AG04449 (cell line): ENCODE measurements around the gene RCCD1.

Source experiments
- CTCF ChIA-PET: fragments of 350-600 bp; formaldehyde crosslinking; extraction: SDS; loops from one replicate; lab custom pipeline; 2021; ENCODE audit warnings: antibody characterized with exemption; lab: Yijun Ruan, JAX
- POLR2A ChIA-PET: fragments of 400-600, 350-600 bp; formaldehyde crosslinking; extraction: SDS; loops from one replicate; lab custom pipeline; 2020; ENCODE audit warnings: antibody characterized with exemption, inconsistent platforms; lab: Yijun Ruan, JAX
- DNase-seq: peaks from one replicate; pipeline ENCODE4 v3.0.0-alpha.2; 2010; ENCODE audit warnings: low read depth, low spot score
- H3K4me3 ChIP-seq: 2 replicates; pipeline ENCODE4 v1.5.1; 2011; ENCODE audit warnings: low read depth, mild to moderate bottlenecking, control low read depth, low read length
- TF ChIP-seq, protein P1 (sequence below): IDR thresholded peaks from one replicate; pipeline ENCODE4 v1.5.1; 2011; ENCODE audit warnings: mild to moderate bottlenecking, moderate library complexity, low read length, control low read depth, inconsistent platforms; ENCODE audit not compliant: insufficient read depth; ENCODE audit errors: missing control alignments

The RCCD1 gene

DNA sequence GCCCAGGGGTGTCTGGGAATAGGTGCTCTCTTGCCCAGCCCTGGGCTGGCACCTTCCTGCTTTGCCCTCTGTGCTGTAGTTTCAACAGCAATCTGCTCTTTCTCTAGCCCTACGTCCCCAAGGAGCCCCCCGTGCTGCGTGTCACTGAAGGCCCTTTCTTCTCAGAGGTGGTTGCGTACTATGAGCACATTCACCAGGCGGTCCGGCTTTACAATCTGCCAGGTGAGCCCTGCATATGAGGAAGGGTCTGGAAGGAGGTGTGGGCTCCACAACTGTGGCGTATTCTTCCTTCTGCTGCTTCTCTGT, 42.0 kb upstream of the RCCD1 start:
- CTCF ChIA-PET: interaction anchor here (14.1 kb wide), 1 partner anchor 20 kb away, joined by 180 read pairs; the partner anchor contains the start of genes HDDC3 and UNC45A
- no peak overlapping the region for H3K4me3 ChIP-seq
- TF ChIP-seq, protein P1, sequence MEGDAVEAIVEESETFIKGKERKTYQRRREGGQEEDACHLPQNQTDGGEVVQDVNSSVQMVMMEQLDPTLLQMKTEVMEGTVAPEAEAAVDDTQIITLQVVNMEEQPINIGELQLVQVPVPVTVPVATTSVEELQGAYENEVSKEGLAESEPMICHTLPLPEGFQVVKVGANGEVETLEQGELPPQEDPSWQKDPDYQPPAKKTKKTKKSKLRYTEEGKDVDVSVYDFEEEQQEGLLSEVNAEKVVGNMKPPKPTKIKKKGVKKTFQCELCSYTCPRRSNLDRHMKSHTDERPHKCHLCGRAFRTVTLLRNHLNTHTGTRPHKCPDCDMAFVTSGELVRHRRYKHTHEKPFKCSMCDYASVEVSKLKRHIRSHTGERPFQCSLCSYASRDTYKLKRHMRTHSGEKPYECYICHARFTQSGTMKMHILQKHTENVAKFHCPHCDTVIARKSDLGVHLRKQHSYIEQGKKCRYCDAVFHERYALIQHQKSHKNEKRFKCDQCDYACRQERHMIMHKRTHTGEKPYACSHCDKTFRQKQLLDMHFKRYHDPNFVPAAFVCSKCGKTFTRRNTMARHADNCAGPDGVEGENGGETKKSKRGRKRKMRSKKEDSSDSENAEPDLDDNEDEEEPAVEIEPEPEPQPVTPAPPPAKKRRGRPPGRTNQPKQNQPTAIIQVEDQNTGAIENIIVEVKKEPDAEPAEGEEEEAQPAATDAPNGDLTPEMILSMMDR: no peak
- POLR2A ChIA-PET: no interaction called here
- no peak for DNase-seq

- POLR2A ChIA-PET: interaction anchor here (0.7 to 1.2 kb wide), 2 partner anchors 10 to 11 kb away, joined by 3 read pairs; no protein-coding TSS in a partner anchor
- DNase-seq: no peak
- TF ChIP-seq, protein P1: no peak
- H3K4me3 ChIP-seq: no peak overlapping the region
- CTCF ChIA-PET: interaction anchor here (1.0 to 14.1 kb wide), 3 partner anchors 9 to 19 kb away, joined by 5 to 180 read pairs (median 7); partner anchors contain the start of genes HDDC3 and UNC45A
Observed at GRCh38 chr15:90913398-90913944, 41.2 kb upstream of the RCCD1 start.

GRCh38 chr15:90914305-90915080, 40.2 kb upstream of the RCCD1 start:
- POLR2A ChIA-PET: interaction anchor here (1.2 kb wide), 1 partner anchor 11 kb away, joined by 3 read pairs; no protein-coding TSS in a partner anchor

GRCh38 chr15:90915216-90915807, 39.4 kb upstream of the RCCD1 start:
- ChIA-PET CTCF (interaction anchor here (14.1 kb wide), 1 partner anchor 17 kb away, joined by 180 read pairs; the partner anchor contains the start of genes HDDC3 and UNC45A), POLR2A (interaction anchor here (0.6 kb wide), 1 partner anchor 13 kb away, joined by 4 read pairs; no protein-coding TSS in a partner anchor)
- TF ChIP-seq, protein P1: no peak
- DNase-seq: no peak
- H3K4me3 ChIP-seq: no peak overlapping the region

More at GRCh38 chr15:90914305-90915080, 40.2 kb upstream of the RCCD1 start:
- TF ChIP-seq, protein P1: no peak
- DNase-seq: no peak
- H3K4me3 ChIP-seq: no peak overlapping the region
- CTCF ChIA-PET: interaction anchor here (1.4 to 14.1 kb wide), 2 partner anchors 10 to 18 kb away, joined by 5 to 180 read pairs; partner anchors contain the start of genes HDDC3 and UNC45A

DNA sequence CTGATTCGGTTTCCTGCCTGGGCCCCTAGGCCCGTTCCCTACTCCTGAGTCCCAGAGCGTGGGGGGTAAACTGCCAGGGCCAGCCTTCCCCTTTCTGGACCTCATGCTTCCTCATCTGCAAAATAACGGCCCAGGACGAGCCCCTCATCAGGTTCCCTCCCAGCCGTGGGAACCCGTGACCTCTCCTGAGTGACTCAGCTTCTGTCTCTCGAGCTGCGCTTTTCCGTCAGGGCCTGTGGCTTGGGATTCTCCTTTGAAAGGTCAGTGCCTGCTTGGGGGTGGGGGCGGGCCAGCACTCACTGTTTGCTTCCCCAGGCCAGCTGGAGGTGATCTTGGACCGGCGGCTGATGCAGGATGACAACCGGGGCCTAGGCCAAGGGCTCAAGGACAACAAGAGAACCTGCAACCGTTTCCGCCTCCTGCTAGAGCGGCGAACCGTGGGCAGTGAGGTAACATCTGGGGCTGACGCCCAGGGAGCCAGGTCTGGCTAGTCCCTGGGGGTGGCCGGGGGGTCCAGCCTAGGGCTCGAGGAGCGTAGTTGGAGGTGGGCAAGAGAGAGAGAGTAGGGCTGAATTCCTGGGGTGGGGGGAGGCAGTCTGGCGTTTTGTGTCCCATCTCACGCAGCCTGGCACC, 38.8 kb upstream of the RCCD1 start:
- ChIA-PET CTCF (interaction anchor here (14.1 kb wide), 1 partner anchor 16 kb away, joined by 180 read pairs; the partner anchor contains the start of genes HDDC3 and UNC45A), POLR2A (interaction anchor here (0.6 kb wide), 1 partner anchor 13 kb away, joined by 4 read pairs; no protein-coding TSS in a partner anchor)
- no peak for DNase-seq
- TF ChIP-seq, protein P1: no peak
- no peak overlapping the region for H3K4me3 ChIP-seq
